ENCODE measurements around the gene UGT1A5. TPM values are rescaled to one million over a fixed set of nuclear protein-coding genes. Genes with fewer than 3 reads are reported as not detected.

Gene UGT1A5
- total and polyA plus RNA-seq, 2 of the 13 experiments (the other 11 are each of a cell fraction or from before 2014, with no cell fraction given) = not detected

DNA sequence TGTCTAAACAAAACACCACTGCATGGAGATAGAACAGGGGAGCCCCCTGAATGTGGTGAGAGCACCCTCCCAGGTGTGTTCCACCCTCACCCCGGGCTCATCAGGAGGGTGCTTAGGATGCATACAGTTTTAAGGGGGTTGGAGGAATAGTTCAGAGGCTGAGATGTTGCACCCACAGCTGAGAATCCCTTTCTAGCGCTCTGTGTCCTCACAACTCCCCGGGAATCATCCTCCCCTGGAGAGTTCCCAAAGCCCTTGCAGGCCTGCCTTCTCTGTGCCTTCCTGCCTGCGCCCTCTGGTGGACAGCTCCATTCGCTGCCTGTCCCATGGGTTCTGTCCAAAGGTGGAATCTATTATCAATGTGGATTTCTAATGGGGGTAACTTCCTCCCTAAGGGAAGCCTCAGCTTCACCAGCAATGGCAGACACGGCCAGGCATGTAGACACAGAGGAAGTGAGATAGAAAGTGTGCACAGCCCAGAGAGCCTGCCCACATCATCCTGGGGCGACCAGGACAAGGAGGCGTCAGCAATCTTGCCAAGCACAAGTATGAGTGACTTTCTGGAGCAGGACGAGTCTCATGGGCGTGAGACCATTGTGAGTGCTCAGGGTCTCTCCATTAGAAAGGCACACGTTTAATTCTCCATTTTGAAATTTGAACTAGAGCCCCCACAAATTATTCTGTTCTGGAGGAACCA lies 1.2 kb upstream of the UGT1A5 start (continued):
- TF ChIP-seq ZNF263 (CRISPR knock-in tag; IDR thresholded peaks at IDR 0.05) = peak; percentile 77
- peak; percentile 87 for TF ChIP-seq STAG1 (CRISPR knock-in tag; IDR thresholded peaks at IDR 0.05)
- peak; percentile 86 for TF ChIP-seq RAD21 (CRISPR knock-in tag; IDR thresholded peaks at IDR 0.05)
- peak; percentile 40 for TF ChIP-seq IKZF4 (CRISPR knock-in tag; IDR thresholded peaks at IDR 0.05; ENCODE audit: borderline replicate concordance, low read depth, not compliant biosample characterization)
- TF ChIP-seq ZNF501 (CRISPR knock-in tag; IDR thresholded peaks at IDR 0.05) = 0 out of 2 replicates have a peak, but pooled peaks have one; percentile 25
- TF ChIP-seq YEATS4 (CRISPR knock-in tag; IDR thresholded peaks at IDR 0.05; ENCODE audit: borderline replicate concordance) = no peak
- TF ChIP-seq SMAD1 (CRISPR knock-in tag; IDR thresholded peaks at IDR 0.05; ENCODE audit: borderline replicate concordance, low read depth) = 0 out of 2 replicates have a peak, but pooled peaks have one; percentile 23
- TF ChIP-seq SALL1 (CRISPR knock-in tag; IDR thresholded peaks at IDR 0.05) = peak; percentile 71; the same call in 1 of the 2 replicates
- 0 out of 2 replicates have a peak, but pooled peaks have one; percentile 15 for TF ChIP-seq ZNF770 (CRISPR knock-in tag; IDR thresholded peaks at IDR 0.05)
- peak; percentile 16; the same call in 1 of the 2 replicates for TF ChIP-seq MED1 (CRISPR knock-in tag; IDR thresholded peaks at IDR 0.05)
- no peak for TF ChIP-seq ATF7-NPFF (CRISPR knock-in tag; IDR thresholded peaks at IDR 0.05; ENCODE audit: low read depth)
- TF ChIP-seq ZNF256 (CRISPR knock-in tag; conservative IDR thresholded peaks at IDR 0.05) = no peak
- TF ChIP-seq ZBTB42 (CRISPR knock-in tag; IDR thresholded peaks at IDR 0.05) = no peak
- TF ChIP-seq ZNF598 (CRISPR knock-in tag; IDR thresholded peaks at IDR 0.05; ENCODE audit: borderline replicate concordance) = peak; percentile 56; the same call in 1 of the 2 replicates
- no peak for TF ChIP-seq ZKSCAN8 (CRISPR knock-in tag; IDR thresholded peaks at IDR 0.05; ENCODE audit: borderline replicate concordance)
- 0 out of 2 replicates have a peak, but pooled peaks have one; percentile 49 for TF ChIP-seq CBX5 (CRISPR knock-in tag; IDR thresholded peaks at IDR 0.05; ENCODE audit: borderline replicate concordance)
- 0 out of 2 replicates have a peak, but pooled peaks have one; percentile 22 for TF ChIP-seq IRF2 (CRISPR knock-in tag; IDR thresholded peaks at IDR 0.05)
- no peak for TF ChIP-seq NFE2L1 (CRISPR knock-in tag; IDR thresholded peaks at IDR 0.05; ENCODE audit: borderline replicate concordance)

Measured in HepG2 (cell line).